Skeletal muscle cell (primary cell): ENCODE data around the gene ZNF672.

Experiments used
- DNase-seq: peaks from one replicate; pipeline ENCODE4 v3.0.0-alpha.2; 2010; ENCODE audit warnings: low read depth
- H3K4me3 ChIP-seq: 2 replicates; pipeline ENCODE4 v1.5.1; 2011; ENCODE audit warnings: low read depth, mild to moderate bottlenecking, control low read depth, low read length, moderate library complexity

The ZNF672 gene

DNA sequence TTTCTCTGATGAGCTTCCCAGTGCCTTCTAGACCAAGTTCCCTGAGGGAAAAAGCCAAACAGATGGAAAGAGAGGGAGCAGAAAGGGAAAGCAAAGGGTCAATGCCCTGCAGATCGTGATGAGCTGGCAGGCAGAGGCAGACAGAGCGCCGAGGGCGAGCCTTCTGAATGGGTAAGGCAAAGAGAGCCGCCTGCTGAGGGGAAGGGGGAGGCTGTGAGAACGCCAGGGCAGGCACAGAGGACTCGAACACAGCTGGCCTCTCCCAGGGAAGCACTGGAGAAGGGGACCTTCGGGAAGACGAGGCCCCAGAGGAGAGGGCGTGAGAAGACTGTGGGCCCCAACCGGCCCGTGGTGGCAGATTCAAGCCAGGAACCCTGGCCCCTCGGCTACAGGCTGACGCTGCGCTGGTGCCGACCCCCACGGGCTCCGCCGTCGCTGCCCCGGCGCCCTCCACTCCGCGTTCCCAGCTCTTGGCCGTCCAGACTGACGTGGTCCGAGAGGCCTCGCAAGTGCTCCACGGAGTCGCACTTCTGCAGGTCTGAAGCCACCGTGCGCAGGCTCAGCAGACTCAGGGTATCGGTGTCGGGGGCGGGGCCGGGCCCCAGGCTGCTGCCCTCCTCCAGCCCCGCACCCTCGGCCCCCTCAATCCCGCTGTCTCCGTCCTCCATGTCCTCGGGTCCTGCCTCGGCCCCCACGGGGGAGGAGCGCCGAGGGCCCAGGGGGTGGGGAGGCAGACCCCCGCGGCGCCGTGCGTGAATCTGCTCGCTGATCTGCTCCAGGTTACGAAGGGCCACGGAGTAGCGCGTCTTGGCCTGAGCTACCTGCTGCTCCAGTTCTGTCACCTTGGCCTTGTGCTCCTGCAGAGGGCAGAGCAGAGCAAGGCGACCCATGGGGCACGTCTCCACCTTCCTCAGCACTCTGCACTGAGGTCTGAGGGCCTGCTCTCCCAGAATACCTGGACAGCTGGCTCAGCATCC is 26.2 kb upstream of the ZNF672 start:
- no peak overlapping the region for H3K4me3 ChIP-seq
- no peak for DNase-seq

DNA sequence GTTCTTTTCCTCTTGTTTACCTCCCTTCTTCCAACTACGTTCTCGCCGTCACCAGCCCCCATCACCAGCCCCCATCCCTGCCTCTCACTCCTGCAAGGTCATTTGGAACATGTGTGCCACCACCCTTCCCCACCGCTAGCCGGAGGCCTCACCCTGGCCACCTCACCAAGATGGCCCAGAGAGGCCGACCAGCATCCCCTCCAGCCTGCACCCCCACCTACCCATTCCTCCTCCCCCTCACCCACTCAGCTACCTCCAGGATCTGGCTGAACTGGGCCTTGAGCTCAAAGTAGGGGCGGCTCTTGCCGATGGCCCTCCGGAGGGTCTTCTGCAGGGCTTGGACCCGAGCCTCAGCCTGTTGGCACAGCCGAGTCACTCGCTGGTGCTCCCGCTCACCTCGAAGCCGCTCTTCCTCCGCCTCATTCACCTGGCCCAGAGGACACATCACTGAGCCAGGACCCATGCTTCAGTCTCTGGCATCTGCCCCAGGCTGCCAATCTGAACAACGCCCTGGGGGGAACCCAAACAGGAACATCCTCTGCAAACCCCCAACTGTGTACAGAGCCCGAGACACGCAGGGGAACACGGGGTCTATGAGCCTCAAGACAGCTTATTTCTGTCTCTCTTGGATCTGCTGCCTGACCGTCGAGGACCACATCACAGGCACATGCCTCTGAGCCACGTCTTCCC is 25.1 kb upstream of the ZNF672 start:
- no peak overlapping the region for H3K4me3 ChIP-seq
- no peak for DNase-seq

DNA sequence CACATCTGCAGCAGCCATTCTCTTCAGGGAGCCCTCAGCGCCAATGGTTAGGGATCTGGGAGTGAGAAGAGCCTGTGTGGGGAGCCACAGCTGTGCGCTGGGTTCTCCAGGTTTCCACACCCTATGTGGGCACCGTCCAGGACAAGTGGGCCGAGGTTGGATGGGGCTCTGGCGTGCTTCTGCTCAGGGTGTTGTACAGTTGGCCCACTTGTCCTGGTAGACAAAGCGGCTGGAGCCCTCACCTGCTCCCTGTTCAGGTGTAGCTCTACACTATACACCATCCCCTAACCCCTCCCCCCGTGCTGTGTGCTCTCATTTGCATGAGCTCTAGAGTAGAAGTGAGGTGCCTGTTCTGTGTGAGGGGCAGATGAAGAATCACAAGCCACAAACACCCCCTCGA is 24.5 kb upstream of the ZNF672 start:
- no peak for DNase-seq
- no peak overlapping the region for H3K4me3 ChIP-seq

DNA sequence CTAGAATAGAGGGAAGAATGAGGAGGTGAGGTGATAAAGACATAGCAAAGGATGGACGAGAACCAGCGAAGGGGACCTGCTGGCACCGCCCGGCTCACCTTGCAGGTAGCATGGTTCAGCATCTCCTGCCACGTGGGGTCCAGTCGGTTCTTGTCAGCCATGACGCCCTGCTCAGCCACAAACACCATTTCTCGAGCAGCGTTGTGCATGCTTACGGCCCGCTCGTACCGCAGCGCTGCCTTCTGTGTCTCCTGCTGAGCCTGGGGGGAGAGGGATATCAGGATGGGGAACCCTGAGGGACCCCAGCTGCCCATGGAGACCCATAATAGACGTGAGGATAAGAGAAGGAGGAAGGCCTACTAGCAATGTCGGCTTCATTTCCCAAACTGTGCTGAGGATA is 23.7 kb upstream of the ZNF672 start:
- DNase-seq = no peak
- no peak overlapping the region for H3K4me3 ChIP-seq

DNA sequence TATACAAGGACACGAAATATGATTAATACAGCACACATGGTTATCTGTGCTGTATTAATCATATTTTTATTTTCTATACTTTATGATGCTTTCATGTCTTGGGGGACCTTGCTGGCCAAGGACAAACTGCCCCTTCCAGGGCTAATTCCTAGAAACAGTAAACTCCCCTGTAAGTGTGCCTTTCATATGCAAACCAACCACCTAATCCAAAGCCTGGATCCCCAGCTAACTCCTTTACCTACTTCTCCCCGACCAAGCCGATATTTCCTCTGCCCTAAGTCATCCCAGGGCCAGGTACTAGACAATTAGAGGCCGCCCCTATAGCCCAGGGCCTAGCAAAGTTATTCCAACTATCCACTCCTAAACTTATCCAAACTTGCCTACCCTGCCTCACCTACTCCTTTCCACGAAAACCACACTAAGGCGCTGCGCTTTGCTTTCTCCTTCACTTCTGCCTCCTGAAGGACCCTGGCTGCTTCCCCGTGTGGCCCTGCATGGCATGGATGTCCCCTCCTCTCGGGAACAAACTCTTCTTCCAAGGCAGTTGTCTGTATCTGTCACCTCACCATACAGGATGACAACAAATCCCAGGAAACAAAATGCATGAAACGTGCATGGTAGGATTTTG is 22.5 kb upstream of the ZNF672 start:
- DNase-seq = no peak
- H3K4me3 ChIP-seq = no peak overlapping the region

DNA sequence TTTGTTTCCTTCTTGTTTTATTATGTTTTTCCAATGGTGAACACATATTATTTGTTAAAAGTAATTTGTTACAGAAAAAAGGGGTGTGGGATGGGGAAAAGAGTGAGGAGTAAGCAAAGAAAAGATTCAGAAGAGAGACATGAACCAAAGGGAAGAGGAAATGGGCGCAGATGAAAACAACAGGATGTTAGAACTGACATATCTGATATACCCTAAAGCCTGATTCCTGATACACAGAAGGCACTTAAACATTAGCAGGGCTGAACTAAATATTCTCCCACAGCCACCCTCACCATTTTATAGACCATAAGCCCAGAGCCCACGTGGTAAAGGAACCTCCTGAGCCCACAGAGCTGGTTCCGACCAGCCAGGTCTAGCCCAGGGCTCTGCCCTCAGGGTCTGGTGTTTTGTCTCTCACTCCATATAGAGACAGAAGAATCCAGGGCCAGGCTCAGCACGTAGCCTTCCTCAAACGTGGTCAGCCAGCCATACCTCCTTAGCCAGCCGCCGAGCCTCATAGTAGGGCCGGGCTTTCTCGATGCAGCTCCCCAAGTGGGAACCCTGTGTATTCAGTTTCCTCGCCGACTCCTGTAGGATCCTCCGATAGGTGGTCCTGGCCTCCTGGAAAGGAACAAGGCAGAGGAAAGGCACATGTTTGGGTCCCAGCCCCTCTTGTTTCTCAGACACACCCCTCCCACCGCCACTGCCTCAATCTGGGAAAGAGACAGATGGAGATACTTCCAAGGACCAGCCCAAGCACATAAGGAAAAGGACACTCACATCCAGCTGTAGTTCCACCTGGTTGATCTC is 21.8 kb upstream of the ZNF672 start:
- DNase-seq = no peak

DNA sequence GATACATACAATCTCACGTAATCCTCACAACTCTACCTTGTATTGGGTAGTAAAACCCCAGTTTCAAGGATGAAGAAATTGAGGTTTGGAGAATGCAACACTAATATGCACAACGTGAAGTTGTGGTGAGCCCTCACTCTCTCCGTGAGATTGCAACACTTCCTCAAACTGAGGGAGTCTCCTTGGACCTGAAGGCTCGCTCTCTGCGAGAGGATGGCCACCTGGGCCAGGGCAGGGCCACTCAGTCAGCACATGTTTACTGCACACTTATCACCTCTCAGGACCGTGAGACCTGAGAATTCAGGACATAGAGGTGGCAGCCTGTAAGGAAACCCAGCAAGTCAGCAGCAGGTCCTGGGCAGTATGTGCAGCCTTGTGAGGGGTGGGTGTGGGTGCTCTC is 21.0 kb upstream of the ZNF672 start:
- no peak overlapping the region for H3K4me3 ChIP-seq
- DNase-seq = no peak

More for the DNA sequence above, 21.8 kb upstream of the ZNF672 start:
- H3K4me3 ChIP-seq = no peak overlapping the region

DNA sequence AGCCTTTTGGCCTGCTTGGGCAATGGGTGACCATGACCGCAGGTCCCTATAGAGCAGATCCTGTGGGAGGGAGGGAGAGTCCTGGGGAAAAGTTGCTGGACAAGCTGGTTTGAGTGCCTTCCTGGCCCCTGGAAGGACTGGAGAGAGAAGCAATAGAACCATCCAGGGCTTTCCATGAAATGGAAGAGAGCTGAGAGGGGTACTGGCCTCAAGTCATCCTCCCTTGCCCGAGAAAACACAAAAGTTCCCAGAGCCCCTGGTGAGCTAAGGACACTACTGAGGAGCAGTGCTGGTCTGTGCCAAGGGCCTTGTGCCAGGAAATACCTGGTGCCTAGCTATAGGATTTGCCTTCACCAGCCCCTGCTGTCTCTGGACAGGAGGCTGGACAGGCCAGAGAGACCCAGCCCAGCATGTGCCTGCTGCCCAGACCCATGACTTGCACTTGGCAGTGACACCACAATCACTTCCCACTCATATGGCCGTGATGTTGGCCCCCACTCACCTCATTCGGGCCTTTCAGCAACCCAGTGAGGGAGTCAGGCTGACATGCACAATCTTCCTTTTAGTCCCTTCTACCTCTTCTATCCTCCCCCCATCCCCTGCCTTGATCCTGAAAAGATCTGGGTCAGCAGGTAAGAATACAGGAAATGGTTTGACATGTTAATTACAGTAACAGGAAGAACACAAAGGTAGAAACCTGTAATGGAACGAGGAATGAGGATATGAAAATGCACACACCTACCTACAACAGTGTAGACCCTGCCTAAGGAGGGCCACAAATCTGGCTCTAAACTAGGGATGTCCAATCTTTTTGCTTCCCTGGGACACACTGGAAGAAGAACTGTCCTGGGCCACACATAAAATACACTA is 19.3 kb upstream of the ZNF672 start:
- H3K4me3 ChIP-seq = no peak overlapping the region
- no peak for DNase-seq

DNA sequence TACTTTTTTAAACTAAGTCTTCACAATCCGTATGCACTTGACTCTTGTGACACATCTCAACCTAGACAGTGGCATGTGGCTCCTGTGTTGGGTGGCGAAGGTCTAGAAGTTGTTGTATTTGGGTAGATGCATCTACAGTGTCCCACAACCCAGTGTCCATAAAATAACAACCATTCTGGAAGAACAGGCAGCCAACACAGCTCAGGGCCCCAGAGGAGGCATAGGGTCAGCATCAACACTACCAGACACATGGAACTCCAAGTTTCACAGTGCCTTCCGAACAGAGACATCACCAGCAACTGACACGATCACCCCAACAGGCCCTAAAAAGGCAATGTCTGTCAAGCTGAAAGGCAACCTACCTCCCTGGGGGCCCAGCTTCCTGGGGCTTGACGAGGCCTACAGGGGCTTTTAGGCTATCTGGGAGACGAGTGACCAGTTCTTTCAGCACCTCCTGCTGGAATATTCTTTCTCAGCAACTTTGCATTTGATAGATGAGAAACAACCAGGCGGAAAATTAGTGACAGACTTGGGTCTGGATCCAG is 17.9 kb upstream of the ZNF672 start:
- no peak overlapping the region for H3K4me3 ChIP-seq

DNA sequence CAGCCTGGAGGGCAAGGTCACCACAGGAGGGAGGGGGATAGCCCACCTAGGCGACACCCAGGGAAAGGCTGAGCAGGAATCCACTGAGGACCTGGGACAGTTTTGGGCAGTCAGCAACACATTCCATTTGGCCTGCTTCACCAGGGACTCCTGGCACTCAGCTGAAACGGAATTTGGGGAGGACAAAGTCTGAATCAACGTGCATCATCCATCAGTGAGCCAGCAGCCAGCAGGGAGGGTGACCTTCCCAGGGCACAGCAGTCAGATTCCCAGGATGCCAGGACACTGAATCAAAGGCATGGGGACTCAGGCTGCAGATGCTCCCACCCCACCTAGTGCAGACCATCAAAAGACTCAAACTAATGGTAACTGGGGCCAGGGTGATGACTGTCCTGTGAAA is 16.9 kb upstream of the ZNF672 start:
- no peak for DNase-seq
- no peak overlapping the region for H3K4me3 ChIP-seq

More for the DNA sequence above, 17.9 kb upstream of the ZNF672 start:
- DNase-seq = no peak

DNA sequence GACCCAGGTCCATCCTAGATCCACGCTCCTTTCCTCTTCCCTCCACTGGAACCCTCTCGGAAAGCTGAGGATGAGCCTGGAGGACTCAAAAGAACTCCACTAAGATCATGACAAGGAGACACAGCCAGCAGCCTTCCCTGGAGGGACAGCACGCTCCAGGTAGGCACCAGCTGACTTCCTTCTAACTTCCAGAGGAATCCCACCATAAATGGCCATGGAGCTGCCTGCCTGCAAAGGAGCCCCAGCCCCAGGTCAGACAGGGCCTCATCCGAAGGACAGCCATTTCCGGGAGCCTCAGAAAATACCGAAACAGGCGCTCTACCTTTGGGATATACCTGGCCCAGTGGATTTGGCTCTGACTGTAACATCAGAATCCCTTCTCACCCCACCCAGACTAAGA is 16.4 kb upstream of the ZNF672 start:
- no peak for DNase-seq
- H3K4me3 ChIP-seq = no peak overlapping the region

DNA sequence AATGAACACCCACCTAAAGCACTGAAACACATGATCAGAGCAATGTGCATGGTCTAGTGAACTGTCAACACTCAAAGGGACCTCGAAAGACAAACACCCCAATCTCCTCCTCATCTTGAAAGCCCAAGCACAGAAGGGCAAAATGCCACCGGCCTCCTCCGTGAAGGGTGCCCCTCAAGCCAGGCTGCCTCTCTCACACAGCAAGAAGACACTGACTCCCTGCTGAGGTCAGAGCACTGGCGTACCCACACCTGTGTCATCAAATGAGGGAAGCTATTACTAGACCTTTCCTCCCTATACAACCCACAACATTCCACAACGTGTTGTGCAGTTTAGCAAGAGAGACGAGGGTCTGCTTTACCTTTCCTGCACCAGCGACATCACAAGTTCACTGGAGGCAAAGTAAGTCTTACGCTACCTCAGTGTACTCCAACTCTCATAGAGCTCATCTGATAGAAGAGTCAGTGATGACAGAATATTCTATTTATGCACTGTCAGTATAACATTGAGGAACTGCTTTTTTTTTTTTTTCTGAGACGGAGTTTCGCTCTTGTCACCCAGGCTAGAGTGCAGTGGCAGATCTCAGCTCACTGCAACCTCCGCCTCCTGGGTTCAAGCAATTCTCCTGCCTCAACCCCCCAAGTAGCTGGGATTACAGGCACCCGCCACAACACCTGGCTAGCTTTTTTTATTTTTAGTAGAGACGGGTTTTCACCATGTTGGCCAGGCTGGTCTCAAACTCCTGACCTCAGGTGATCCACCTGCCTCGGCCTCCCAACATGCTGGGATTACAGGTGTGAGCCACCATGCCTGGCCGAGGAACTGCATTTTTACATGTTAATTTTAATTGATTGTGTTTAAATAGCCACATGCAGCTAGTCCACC is 15.6 kb upstream of the ZNF672 start:
- H3K4me3 ChIP-seq = no peak overlapping the region
- no peak for DNase-seq

DNA sequence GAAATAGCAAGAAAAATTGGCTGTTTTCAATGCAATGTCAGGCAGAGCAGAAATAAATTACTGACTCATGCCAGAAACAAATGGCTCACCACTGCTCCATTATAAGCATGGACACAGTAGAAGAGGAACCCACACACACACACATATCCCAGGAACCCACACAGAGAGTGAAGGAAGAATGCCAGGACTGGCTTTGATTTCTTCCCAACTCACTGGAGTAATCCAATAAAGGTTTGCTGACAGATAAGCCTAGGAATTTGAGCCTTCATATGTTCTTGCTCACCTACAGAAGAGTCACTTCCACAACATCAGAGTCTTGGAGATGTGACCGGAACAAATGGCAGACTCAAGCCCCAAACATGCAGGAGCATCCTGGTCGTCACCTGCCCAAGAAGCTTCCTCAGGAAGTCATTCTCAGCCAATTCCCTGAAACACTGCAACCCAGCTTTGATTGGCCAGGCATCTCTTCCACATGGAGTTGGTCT is 14.5 kb upstream of the ZNF672 start:
- DNase-seq = no peak
- H3K4me3 ChIP-seq = peak overlapping the region; percentile 8

DNA sequence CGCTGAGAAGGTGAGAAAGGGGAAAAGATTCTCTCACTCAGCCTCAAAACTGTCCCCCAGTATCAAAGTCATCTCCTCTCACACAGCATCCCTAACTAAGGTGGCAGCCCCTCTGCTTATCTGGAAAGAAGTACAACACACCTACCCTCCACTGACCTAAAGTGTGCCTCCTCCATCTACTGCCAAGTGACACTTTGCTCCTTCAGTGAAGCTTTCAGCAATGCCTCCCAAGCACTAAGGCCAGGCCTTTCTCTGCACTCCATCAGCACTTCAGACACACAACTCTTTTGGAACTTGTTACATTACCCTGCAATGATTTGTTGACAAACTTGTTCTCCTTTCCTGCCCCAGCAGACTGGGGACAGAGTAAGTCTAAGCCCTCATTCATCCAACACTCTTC is 13.7 kb upstream of the ZNF672 start:
- peak overlapping the region; percentile 85 for H3K4me3 ChIP-seq
- no peak for DNase-seq

DNA sequence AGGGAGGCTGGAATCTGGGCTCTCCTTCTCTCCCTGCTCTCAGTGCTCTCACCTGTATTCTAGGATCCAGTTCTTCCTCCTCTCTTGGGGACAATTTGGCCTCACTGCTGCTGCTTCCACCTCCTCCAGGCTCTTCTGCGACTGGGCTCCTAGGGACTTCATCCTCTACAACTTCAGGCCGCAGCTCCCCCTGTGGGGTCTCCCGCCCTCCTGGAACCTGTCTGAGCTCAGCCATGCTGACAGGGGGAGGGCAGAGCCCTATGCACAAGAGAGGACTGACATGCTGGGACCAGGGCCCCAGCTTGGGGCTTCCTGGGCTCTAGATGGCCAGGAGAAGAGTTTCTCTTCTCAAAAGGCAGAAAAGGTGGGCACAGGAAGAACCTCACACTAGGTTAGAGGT is 13.3 kb upstream of the ZNF672 start:
- H3K4me3 ChIP-seq = peak overlapping the region; percentile 85
- no peak for DNase-seq

DNA sequence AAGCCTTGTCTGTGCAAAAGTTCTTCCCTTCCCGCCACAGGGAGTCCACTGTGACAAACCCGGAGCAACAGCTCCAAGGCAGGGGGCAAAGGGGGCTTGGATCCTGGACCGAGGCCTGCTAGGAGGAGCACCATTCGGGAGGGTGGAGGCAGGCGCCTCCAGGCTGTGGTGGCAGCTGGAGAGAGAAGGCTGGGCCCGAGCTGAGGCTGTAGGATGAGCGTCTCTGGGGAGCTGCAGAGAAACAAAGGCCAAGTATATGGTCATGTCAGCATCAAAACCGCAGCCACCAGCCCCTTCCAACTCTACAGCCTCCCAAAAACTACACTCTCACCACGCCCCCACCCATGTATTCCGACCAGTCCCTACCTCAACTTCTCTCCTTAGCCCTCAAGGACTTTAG is 12.9 kb upstream of the ZNF672 start:
- no peak for DNase-seq
- peak overlapping the region; percentile 85 for H3K4me3 ChIP-seq

DNA sequence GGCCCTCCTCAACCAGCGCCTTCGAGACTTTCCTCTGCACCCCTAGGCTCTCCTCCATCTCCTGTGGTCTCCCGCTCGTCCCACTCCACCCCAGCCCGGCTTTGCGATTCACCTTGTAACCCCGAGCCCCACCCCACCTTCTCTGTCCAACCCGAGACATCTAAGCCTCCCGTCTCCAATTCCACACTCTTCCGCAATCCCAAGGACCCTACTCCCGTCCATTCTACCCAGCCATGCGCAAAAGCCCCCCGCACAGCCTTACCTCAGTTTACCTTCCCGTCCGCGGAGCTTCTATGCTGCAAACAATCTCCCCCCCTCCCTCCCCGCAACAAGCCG is 12.5 kb upstream of the ZNF672 start:
- no peak for DNase-seq
- H3K4me3 ChIP-seq = peak overlapping the region; percentile 85
